ENCODE data around the gene SLAMF9.

- TF ChIP-seq CTCF (IDR thresholded peaks at IDR 0.05) (no peak), POLR2A (IDR thresholded peaks at IDR 0.05) (no peak)
Measured at GRCh38 chr1:159917533-159918351, 36.3 kb downstream of the SLAMF9 start.
